ENCODE data around the gene CPSF3.

CPSF3 gene

GRCh38 chr2:9380702-9381628 lies 42.5 kb upstream of the CPSF3 start:
- no peak for TF ChIP-seq CTCF (IDR thresholded peaks at IDR 0.05; ENCODE audit: control insufficient read depth, extremely low read depth, insufficient read depth)
- H3K4me3 ChIP-seq (ENCODE audit: low read depth, low read length) = no peak overlapping the region
- DNase-seq (ENCODE audit: low read depth) = peak; percentile 23

GRCh38 chr2:9382604-9383235 lies 40.7 kb upstream of the CPSF3 start:
- DNase-seq (ENCODE audit: low read depth) = no peak
- no peak for TF ChIP-seq CTCF (IDR thresholded peaks at IDR 0.05; ENCODE audit: control insufficient read depth, extremely low read depth, insufficient read depth)
- no peak overlapping the region for H3K4me3 ChIP-seq (ENCODE audit: low read depth, low read length)

GRCh38 chr2:9384521-9384920 lies 38.9 kb upstream of the CPSF3 start:
- TF ChIP-seq CTCF (IDR thresholded peaks at IDR 0.05; ENCODE audit: control insufficient read depth, extremely low read depth, insufficient read depth) = no peak

GRCh38 chr2:9385841-9386240 lies 37.6 kb upstream of the CPSF3 start:
- no peak for TF ChIP-seq CTCF (IDR thresholded peaks at IDR 0.05; ENCODE audit: control insufficient read depth, extremely low read depth, insufficient read depth)
- no peak overlapping the region for H3K4me3 ChIP-seq (ENCODE audit: low read depth, low read length)

More at GRCh38 chr2:9384521-9384920, 38.9 kb upstream of the CPSF3 start:
- no peak for DNase-seq (ENCODE audit: low read depth)
- H3K4me3 ChIP-seq (ENCODE audit: low read depth, low read length) = no peak overlapping the region

DNA sequence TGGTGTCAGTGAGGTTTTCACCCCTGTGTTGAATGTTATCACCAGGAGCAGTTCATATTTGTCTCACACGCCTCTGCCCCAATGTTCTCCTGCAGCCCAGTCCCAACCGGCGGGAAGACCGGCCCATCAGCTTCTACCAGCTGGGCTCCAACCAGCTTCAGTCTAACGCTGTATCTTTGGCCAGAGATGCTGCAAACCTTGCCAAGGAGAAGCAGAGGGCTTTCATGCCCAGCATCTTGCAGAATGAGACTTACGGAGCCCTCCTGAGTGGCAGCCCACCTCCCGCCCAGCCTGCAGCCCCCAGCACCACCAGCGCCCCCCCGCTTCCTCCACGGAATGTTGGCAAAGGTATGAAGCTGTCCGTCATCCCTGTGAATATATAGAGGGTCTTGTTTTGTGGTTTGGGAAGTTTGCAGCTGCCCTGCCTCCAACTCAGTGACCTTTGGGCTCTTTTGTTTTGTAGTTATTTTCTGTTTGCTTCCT lies 35.2 kb upstream of the CPSF3 start:
- H3K4me3 ChIP-seq (ENCODE audit: low read depth, low read length) = no peak overlapping the region
- TF ChIP-seq CTCF (IDR thresholded peaks at IDR 0.05; ENCODE audit: control insufficient read depth, extremely low read depth, insufficient read depth) = no peak
- DNase-seq (ENCODE audit: low read depth) = no peak

More at GRCh38 chr2:9385841-9386240, 37.6 kb upstream of the CPSF3 start:
- no peak for DNase-seq (ENCODE audit: low read depth)

DNA sequence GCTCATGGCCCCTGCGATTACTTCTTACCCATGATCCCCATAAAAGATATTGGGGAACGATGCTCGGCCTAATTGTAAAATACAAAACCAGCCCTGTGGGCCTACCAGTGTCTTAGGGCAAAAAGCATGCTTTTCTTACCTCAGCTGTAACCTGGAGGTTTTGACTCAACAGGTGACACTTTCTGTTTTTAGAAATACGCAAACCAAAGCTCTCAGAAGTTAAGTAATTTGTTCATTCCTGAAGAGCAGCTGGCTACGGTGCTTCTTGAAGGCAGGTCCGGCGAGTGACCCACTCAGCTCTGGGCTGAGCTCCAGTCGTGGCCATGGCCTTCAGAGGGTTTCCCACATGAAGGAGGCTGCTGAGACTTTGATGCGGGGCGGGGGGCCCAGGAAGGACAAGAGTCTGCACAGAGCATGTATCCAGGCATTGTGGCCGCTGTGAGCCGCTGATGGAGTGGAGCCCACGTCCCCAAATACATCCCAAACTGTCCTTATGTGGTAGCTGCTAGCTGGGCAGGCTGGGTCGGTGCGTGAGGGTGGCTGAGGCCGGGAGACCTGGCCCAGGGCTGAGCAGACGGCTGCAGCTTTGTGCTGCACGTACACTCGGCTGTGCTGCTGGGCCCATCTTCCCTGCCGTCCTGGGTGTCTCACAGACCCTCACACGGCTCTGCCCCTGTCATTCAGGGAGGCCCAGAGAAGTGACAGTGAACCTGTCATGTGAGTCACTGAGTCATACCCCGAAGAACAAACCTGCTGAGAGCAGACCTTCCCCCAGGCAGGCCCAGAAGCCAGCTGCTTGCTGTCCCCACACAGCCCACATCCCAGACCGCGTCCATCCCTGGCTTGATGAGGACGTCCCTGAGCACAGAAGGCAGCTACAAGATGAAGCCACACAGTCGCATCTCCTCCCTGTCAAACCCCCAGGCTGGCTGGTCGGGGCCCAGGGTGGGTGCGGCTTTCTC lies 34.2 kb upstream of the CPSF3 start:
- H3K4me3 ChIP-seq (ENCODE audit: low read depth, low read length) = no peak overlapping the region
- no peak for DNase-seq (ENCODE audit: low read depth)
- TF ChIP-seq CTCF (IDR thresholded peaks at IDR 0.05; ENCODE audit: control insufficient read depth, extremely low read depth, insufficient read depth) = no peak
